GM21447 (cell line): Measurements from ENCODE around the gene ATP5PB.

Source experiments
- ATAC-seq: cut with Tn5 transposase; IDR thresholded peaks from one replicate; pipeline ENCODE4 v1.9.1; 2021; ENCODE audit not compliant: unreplicated experiment

Gene ATP5PB

GRCh38 chr1:111446967-111447892 is 2.0 kb upstream of the ATP5PB start:
- ATAC-seq: no peak

GRCh38 chr1:111448482-111448917 is 764 bp upstream of the ATP5PB start:
- ATAC-seq: peak; percentile 21

GRCh38 chr1:111449703-111450017 is 396 bp downstream of the ATP5PB start:
- no peak for ATAC-seq

- ATAC-seq: no peak
Observed at GRCh38 chr1:111450185-111450584, 921 bp downstream of the ATP5PB start.

- ATAC-seq: no peak
Observed at GRCh38 chr1:111452581-111452980, 3.3 kb downstream of the ATP5PB start.

GRCh38 chr1:111453706-111454105 is 4.4 kb downstream of the ATP5PB start:
- no peak for ATAC-seq

- ATAC-seq: peak; percentile 80
Observed at GRCh38 chr1:111454859-111455641, 5.8 kb downstream of the ATP5PB start.

GRCh38 chr1:111455642-111456031 is 6.4 kb downstream of the ATP5PB start:
- ATAC-seq: no peak

- no peak for ATAC-seq
Observed at GRCh38 chr1:111461765-111462164, 12.5 kb downstream of the ATP5PB start.

GRCh38 chr1:111462370-111463028 is 13.2 kb downstream of the ATP5PB start:
- ATAC-seq: no peak

- no peak for ATAC-seq
Observed at GRCh38 chr1:111463029-111463683, 13.9 kb downstream of the ATP5PB start.

- no peak for ATAC-seq
Observed at GRCh38 chr1:111465754-111466153, 16.5 kb downstream of the ATP5PB start.

GRCh38 chr1:111466480-111466879 is 17.2 kb downstream of the ATP5PB start:
- no peak for ATAC-seq

GRCh38 chr1:111467865-111468716 is 18.8 kb downstream of the ATP5PB start:
- no peak for ATAC-seq

- no peak for ATAC-seq
Observed at GRCh38 chr1:111468717-111469100, 19.4 kb downstream of the ATP5PB start.

- no peak for ATAC-seq
Observed at GRCh38 chr1:111469539-111469938, 20.3 kb downstream of the ATP5PB start.

GRCh38 chr1:111470596-111470995 is 21.3 kb downstream of the ATP5PB start:
- ATAC-seq: no peak

- peak; percentile 67 for ATAC-seq
Observed at GRCh38 chr1:111471012-111471411, 21.7 kb downstream of the ATP5PB start.

- no peak for ATAC-seq
Observed at GRCh38 chr1:111471538-111471937, 22.3 kb downstream of the ATP5PB start.

- no peak for ATAC-seq
Observed at GRCh38 chr1:111474106-111474505, 24.8 kb downstream of the ATP5PB start.
